ENCODE data around the gene MYL12A. TPM values are rescaled to one million over a fixed set of nuclear protein-coding genes. Genes with fewer than 3 reads are reported as not detected.

The MYL12A gene
- total RNA-seq, 1 experiment from 2014 or later, result 314 TPM

DNA sequence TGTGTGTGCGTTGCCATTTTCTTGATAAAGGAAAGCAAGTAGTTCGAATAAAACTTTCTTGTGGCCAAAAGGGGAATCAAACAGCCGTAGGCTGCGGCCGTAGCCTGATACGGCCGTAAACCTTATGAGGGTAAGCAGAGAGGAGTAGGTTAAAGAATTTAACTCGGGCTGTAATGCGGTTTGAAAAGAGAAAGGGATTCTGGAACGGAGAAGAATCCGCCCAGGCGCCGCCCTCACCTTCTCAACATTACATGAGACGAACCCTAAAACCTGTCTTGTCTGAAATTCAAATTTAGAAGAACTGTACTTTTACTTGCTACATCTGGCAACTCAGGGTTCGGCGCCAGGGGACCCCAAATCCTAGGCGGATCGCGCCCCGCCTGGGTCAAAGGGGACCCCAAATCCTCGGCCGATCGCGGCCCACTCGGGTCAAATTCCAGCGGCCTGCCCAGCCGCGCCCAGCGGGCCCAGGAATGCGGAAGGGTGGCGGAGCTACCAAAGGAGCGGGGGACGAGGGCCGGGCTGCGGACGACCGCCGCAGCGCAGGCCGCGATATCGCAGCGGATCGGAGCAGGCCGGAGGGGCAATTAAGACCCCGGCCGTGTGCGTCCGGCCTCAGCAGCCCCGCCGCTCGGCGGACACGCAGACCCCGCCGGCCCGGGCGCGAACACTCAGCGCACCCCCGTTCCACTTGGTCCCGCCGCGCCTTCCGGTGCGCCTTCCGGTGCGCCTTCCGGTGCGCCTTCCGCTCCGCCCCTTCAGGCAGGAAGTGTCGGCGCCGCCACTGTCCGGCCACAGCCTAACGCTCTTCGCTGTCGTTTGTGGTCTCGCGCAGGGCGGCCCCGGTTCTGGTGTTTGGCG is 14.0 kb downstream of the MYL12A start, which contains the start of gene MYL12B:
TSS of gene MYL12B (plus strand) at position 761 of the 861 bp plus-strand sequence. CDS start 10,766 bp downstream, outside the sequence.
- Histone ChIP-seq H3K27me3 (ENCODE audit: insufficient read depth, low read length) (no peaks in the 10 kb centered on the region), H2AFZ (ENCODE audit: low read depth, low read length, poor library complexity, severe bottlenecking) (no peak within 1 kb of the TSS), H4K20me1 (ENCODE audit: insufficient read depth) (peaks cover 34% of the 10 kb centered on the region; the same call in 1 of the 2 replicates), H3K4me1 (ENCODE audit: control insufficient read depth in 1 of 2, insufficient read depth in 2 of 2, low read length in 2 of 2) (peaks cover 35 to 45% of the 10 kb centered on the region in 2 experiments), H3K36me3 (ENCODE audit: control insufficient read depth in 1 of 2, insufficient read depth in 2 of 2, low read length in 2 of 2) (peaks cover 11 to 13% of the 10 kb centered on the region in 2 experiments; a peak in 2 of 4 replicates), H3K27ac (ENCODE audit: low read depth, low read length) (peak within 1 kb of the TSS; percentile 89), H3K9me2 (ENCODE audit: insufficient read depth) (no peaks in the 10 kb centered on the region), H3K79me2 (ENCODE audit: insufficient read depth, low read length) (peaks cover 54% of the 10 kb centered on the region), H3K4me3 (replicated peaks in 1 of 2; ENCODE audit: low read depth in 1 of 2, low read length in 2 of 2) (peak within 1 kb of the TSS; percentile 79 to 90), H3K4me2 (ENCODE audit: low read length) (peak within 1 kb of the TSS; percentile 81), H3K9me3 (ENCODE audit: control insufficient read depth in 1 of 2, insufficient read depth in 1 of 2, low read depth in 1 of 2, low read length in 2 of 2) (no peaks in the 10 kb centered on the region), H3K9ac (ENCODE audit: low read length) (peak within 1 kb of the TSS; percentile 73)
- intact Hi-C loops (cut with micrococcal nuclease), result loop anchor here (5.0 kb wide), 2 partner anchors 186 to 331 kb away; no protein-coding TSS in a partner anchor
- DNase-seq (ENCODE audit: low read depth, low spot score), result peak; percentile 62
- ATAC-seq, result peak; percentile 82
- TSS peak; percentile 88 for BruUV-seq (replicated peaks)
- POLR2A ChIA-PET, result interaction anchor here (1.1 to 3.2 kb wide), 3 partner anchors 11 to 404 kb away, joined by 4 to 20 read pairs (median 4); no protein-coding TSS in a partner anchor
- RAD21 ChIA-PET (ENCODE audit: low non-redundant PET in 1 of 2, low total read pairs in 2 of 2, uncharacterized antibody in 2 of 2, unreplicated experiment in 2 of 2), result interaction anchor here in 1 of 2 experiments (0.5 kb wide), 1 partner anchor 339 kb away, joined by 5 read pairs; no protein-coding TSS in a partner anchor
- CTCF ChIA-PET, result no interaction called here
- TF ChIP-seq EZH2 (IDR thresholded peaks at IDR 0.05), result no peak
- TF ChIP-seq EGR1 (IDR thresholded peaks at IDR 0.05; ENCODE audit: low read depth), result peak; percentile 61
- no peak; the same call in 1 of the 2 replicates for TF ChIP-seq CEBPB (IDR thresholded peaks at IDR 0.05; ENCODE audit: low read depth)
- no peak; the same call in 1 of the 2 replicates for TF ChIP-seq SIN3A (IDR thresholded peaks at IDR 0.05; ENCODE audit: low read depth)
- no peak for TF ChIP-seq ZNF274 (IDR thresholded peaks at IDR 0.05; ENCODE audit: low read depth, low read length)
- no peak for TF ChIP-seq EZH2phosphoT487 (IDR thresholded peaks at IDR 0.05; ENCODE audit: borderline replicate concordance)
- TF ChIP-seq SP1 (IDR thresholded peaks at IDR 0.05; ENCODE audit: low read depth), result peak; percentile 88
- TF ChIP-seq, protein P1, sequence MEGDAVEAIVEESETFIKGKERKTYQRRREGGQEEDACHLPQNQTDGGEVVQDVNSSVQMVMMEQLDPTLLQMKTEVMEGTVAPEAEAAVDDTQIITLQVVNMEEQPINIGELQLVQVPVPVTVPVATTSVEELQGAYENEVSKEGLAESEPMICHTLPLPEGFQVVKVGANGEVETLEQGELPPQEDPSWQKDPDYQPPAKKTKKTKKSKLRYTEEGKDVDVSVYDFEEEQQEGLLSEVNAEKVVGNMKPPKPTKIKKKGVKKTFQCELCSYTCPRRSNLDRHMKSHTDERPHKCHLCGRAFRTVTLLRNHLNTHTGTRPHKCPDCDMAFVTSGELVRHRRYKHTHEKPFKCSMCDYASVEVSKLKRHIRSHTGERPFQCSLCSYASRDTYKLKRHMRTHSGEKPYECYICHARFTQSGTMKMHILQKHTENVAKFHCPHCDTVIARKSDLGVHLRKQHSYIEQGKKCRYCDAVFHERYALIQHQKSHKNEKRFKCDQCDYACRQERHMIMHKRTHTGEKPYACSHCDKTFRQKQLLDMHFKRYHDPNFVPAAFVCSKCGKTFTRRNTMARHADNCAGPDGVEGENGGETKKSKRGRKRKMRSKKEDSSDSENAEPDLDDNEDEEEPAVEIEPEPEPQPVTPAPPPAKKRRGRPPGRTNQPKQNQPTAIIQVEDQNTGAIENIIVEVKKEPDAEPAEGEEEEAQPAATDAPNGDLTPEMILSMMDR (IDR thresholded peaks at IDR 0.05 in 2 of 3, conservative IDR thresholded peaks at IDR 0.05 in 1 of 3; ENCODE audit: borderline replicate concordance in 1 of 3, insufficient read depth in 1 of 3, low read depth in 2 of 3, low read length in 2 of 3), result no peak
- peak; percentile 25 for TF ChIP-seq POLR2A (IDR thresholded peaks at IDR 0.05; ENCODE audit: borderline replicate concordance, extremely low read depth, insufficient read depth, insufficient read length)
- peak; percentile 73 for TF ChIP-seq ZFX (IDR thresholded peaks at IDR 0.05)
- peak; percentile 58 for TF ChIP-seq TCF7L2 (IDR thresholded peaks at IDR 0.05; ENCODE audit: borderline replicate concordance, extremely low read depth, insufficient read depth, insufficient read length)
- peak; percentile 61 for TF ChIP-seq YY1 (IDR thresholded peaks at IDR 0.05; ENCODE audit: extremely low read depth, insufficient replicate concordance, low read depth, low read length)
- TF ChIP-seq FOSL1 (IDR thresholded peaks at IDR 0.05; ENCODE audit: low read depth), result no peak
- TF ChIP-seq, protein P2, sequence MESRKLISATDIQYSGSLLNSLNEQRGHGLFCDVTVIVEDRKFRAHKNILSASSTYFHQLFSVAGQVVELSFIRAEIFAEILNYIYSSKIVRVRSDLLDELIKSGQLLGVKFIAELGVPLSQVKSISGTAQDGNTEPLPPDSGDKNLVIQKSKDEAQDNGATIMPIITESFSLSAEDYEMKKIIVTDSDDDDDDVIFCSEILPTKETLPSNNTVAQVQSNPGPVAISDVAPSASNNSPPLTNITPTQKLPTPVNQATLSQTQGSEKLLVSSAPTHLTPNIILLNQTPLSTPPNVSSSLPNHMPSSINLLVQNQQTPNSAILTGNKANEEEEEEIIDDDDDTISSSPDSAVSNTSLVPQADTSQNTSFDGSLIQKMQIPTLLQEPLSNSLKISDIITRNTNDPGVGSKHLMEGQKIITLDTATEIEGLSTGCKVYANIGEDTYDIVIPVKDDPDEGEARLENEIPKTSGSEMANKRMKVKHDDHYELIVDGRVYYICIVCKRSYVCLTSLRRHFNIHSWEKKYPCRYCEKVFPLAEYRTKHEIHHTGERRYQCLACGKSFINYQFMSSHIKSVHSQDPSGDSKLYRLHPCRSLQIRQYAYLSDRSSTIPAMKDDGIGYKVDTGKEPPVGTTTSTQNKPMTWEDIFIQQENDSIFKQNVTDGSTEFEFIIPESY (IDR thresholded peaks at IDR 0.05; ENCODE audit: extremely low read depth, insufficient replicate concordance, low read length), result no peak
- TF ChIP-seq POLR2AphosphoS5 (IDR thresholded peaks at IDR 0.05; ENCODE audit: low read depth, low read length), result peak; percentile 77
- TF ChIP-seq, protein P3, sequence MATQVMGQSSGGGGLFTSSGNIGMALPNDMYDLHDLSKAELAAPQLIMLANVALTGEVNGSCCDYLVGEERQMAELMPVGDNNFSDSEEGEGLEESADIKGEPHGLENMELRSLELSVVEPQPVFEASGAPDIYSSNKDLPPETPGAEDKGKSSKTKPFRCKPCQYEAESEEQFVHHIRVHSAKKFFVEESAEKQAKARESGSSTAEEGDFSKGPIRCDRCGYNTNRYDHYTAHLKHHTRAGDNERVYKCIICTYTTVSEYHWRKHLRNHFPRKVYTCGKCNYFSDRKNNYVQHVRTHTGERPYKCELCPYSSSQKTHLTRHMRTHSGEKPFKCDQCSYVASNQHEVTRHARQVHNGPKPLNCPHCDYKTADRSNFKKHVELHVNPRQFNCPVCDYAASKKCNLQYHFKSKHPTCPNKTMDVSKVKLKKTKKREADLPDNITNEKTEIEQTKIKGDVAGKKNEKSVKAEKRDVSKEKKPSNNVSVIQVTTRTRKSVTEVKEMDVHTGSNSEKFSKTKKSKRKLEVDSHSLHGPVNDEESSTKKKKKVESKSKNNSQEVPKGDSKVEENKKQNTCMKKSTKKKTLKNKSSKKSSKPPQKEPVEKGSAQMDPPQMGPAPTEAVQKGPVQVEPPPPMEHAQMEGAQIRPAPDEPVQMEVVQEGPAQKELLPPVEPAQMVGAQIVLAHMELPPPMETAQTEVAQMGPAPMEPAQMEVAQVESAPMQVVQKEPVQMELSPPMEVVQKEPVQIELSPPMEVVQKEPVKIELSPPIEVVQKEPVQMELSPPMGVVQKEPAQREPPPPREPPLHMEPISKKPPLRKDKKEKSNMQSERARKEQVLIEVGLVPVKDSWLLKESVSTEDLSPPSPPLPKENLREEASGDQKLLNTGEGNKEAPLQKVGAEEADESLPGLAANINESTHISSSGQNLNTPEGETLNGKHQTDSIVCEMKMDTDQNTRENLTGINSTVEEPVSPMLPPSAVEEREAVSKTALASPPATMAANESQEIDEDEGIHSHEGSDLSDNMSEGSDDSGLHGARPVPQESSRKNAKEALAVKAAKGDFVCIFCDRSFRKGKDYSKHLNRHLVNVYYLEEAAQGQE (IDR thresholded peaks at IDR 0.05; ENCODE audit: low read depth), result no peak
- TF ChIP-seq SRF (IDR thresholded peaks at IDR 0.05; ENCODE audit: low read depth), result peak; percentile 40; the same call in 1 of the 2 replicates
- peak; percentile 87 for TF ChIP-seq JUND (IDR thresholded peaks at IDR 0.05)

Data from HCT116 (cell line).